Measurements from ENCODE around the gene VPS26C. TPM values are rescaled to one million over a fixed set of nuclear protein-coding genes. Genes with fewer than 3 reads are reported as not detected.
"Not testable (repeated sequence)": the region's sequence is repeated elsewhere in the genome, so short reads cannot be mapped to it uniquely, and the experiment has no call there.

VPS26C gene
- 10 to 100 TPM; 74.0 to 77.8 TPM for total RNA-seq
- 10 to 100 TPM; 60.1 to 72.7 (median 62.9) TPM for polyA plus RNA-seq
- total RNA-seq, result 51.2 to 114 (median 72.4) reads per million in 6 experiments

GRCh38 chr21:37267269-37268185 lies at the start of gene VPS26C:
Gene VPS26C (minus strand): TSS chr21:37267334. CDS start chr21:37267294, 40 bp downstream.
- peak; percentile 91 to 99 (median 98) for DNase-seq
- Mint-ChIP-seq H3K27me3 (no peaks in the 10 kb centered on the region), H3K4me1 (peaks cover 14 to 53% (median 33%) of the 10 kb centered on the region in 4 donors), H3K9me3 (no peaks in the 10 kb centered on the region), H3K27ac (peak within 1 kb of the TSS; percentile 94 to 99 (median 98)), H3K4me3 (peak within 1 kb of the TSS; percentile 91 to 99 (median 93)), H3K36me3 (peaks cover 0 to 5% (median 1%) of the 10 kb centered on the region in 3 donors)
- ATAC-seq, result peak; percentile 86
- POLR2A ChIA-PET, result interaction anchor here (0.7 to 3.7 kb wide), 15 partner anchors 9 to 296 kb away, joined by 3 to 79 read pairs (median 5); partner anchors contain the start of gene DYRK1A

- ATAC-seq, H3K4me1 Mint-ChIP-seq, POLR2A ChIA-PET, H3K27ac Mint-ChIP-seq, H3K4me3 Mint-ChIP-seq, H3K36me3 Mint-ChIP-seq, DNase-seq: not testable (repeated sequence)
- peaks cover 0 to 29% (median 13%) of the 10 kb centered on the region in 9 donors for H3K9me3 Mint-ChIP-seq
- peaks cover 0 to 12% (median 2%) of the 10 kb centered on the region in 5 donors for H3K27me3 Mint-ChIP-seq
These were observed 48.9 kb upstream of the VPS26C start for GRCh38 chr21:37316072-37316471.

DNA sequence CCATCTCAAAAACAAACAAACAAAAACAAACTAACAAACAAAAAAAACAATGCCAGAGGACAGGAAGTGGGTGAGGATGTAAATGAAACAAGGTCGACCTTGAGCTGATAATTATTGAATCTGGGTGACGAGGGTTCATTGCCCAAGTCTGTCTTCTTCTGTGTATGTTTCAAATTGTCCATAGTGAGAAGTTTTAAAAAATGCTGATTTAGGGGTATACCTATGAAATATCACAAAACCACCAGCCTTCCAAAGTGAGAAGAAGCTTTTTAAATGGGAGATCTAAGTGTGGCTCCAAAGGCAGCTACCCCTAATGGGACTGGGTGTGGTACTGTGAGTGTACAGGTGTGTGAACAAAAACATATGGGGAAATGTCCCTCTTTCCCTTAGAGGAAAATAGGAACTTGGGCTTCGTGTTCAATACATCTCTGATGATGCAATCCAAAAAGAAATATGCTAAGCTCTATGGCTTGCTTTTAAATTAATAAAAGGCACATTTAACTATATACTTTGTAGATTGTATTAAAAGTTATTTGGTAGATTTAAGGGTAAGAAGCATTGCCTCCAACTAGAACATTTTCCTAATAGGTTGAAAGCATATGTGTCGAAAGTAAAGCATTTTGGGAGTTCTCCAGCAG lies 33.1 kb upstream of the VPS26C start:
- H3K4me3 Mint-ChIP-seq, result no peak overlapping the region
- H3K4me1 Mint-ChIP-seq, result no peaks in the 10 kb centered on the region
- DNase-seq, result no peak
- no peak overlapping the region for H3K27ac Mint-ChIP-seq
- POLR2A ChIA-PET, result no interaction called here
- no peaks in the 10 kb centered on the region for H3K27me3 Mint-ChIP-seq
- H3K9me3 Mint-ChIP-seq, result no peaks in the 10 kb centered on the region
- no peak for ATAC-seq
- peaks cover 0 to 2% (median 0%) of the 10 kb centered on the region in 3 donors for H3K36me3 Mint-ChIP-seq

GRCh38 chr21:37297364-37297763 lies 30.2 kb upstream of the VPS26C start:
- peaks cover 0 to 2% (median 0%) of the 10 kb centered on the region in 3 donors for H3K36me3 Mint-ChIP-seq
- no peaks in the 10 kb centered on the region for H3K27me3 Mint-ChIP-seq
- H3K4me1 Mint-ChIP-seq, result peaks cover 0 to 5% (median 0%) of the 10 kb centered on the region in 4 donors
- POLR2A ChIA-PET, result no interaction called here
- H3K27ac Mint-ChIP-seq, result no peak overlapping the region
- ATAC-seq (no peak), DNase-seq (no peak)
- H3K9me3 Mint-ChIP-seq, result no peaks in the 10 kb centered on the region
- no peak overlapping the region for H3K4me3 Mint-ChIP-seq

GRCh38 chr21:37294679-37295078 lies 27.5 kb upstream of the VPS26C start:
- Mint-ChIP-seq H3K4me3 (no peak overlapping the region), H3K27me3 (no peaks in the 10 kb centered on the region), H3K27ac (no peak overlapping the region), H3K36me3 (no peaks in the 10 kb centered on the region), H3K9me3 (no peaks in the 10 kb centered on the region), H3K4me1 (peaks cover 0 to 5% (median 0%) of the 10 kb centered on the region in 4 donors)
- no peak for DNase-seq
- no peak for ATAC-seq
- POLR2A ChIA-PET, result no interaction called here

DNA sequence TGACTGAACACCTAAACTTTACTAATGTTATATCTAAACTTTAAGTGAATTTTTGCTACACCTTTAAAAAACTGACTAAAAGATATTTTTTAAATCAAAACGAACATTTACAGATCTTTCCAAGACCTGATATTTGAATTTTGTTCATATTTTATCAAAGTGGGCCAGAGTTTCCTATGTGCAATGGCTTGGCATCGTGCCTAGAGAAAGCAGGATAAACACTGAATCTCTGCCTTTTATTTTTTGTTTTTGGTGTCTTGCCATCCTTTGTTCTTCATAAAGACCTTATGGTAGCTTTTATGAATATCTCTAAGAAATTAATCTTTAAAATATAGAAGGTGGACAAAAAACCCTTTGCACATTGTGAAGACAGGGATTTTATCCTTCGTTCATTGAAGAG lies 25.8 kb upstream of the VPS26C start:
- Mint-ChIP-seq H3K4me3 (no peak overlapping the region), H3K9me3 (no peaks in the 10 kb centered on the region), H3K27ac (no peak overlapping the region), H3K36me3 (no peaks in the 10 kb centered on the region), H3K27me3 (no peaks in the 10 kb centered on the region), H3K4me1 (peaks cover 0 to 5% (median 0%) of the 10 kb centered on the region in 4 donors)
- POLR2A ChIA-PET, result no interaction called here
- DNase-seq, result no peak
- no peak for ATAC-seq

DNA sequence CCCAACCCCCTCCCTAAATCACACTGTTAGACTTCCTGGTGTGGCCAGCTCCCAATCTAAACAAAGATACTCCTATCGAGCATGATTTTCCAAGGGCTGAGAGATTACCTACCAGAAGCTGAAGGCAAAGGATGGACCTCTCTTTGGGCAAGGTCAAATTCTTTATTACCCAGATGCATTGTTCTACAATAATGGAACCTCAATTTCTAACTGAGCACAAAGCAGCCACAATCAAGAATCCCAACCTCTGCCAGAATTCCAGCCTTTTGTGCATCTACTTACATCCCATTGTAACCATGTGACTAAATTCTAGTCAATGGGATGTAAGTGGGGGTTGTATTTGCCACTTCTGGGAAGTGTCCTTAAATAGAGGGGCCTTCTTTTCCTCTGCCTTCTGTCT lies 24.9 kb upstream of the VPS26C start:
- no peak overlapping the region for H3K27ac Mint-ChIP-seq
- H3K4me3 Mint-ChIP-seq, result no peak overlapping the region
- no peak for ATAC-seq
- no peaks in the 10 kb centered on the region for H3K27me3 Mint-ChIP-seq
- POLR2A ChIA-PET, result no interaction called here
- H3K9me3 Mint-ChIP-seq, result no peaks in the 10 kb centered on the region
- H3K4me1 Mint-ChIP-seq, result peaks cover 0 to 5% (median 0%) of the 10 kb centered on the region in 4 donors
- no peaks in the 10 kb centered on the region for H3K36me3 Mint-ChIP-seq
- no peak for DNase-seq

- H3K36me3 Mint-ChIP-seq, H3K9me3 Mint-ChIP-seq, H3K27ac Mint-ChIP-seq, H3K4me3 Mint-ChIP-seq, H3K27me3 Mint-ChIP-seq, ATAC-seq, DNase-seq: not testable (repeated sequence)
- H3K4me1 Mint-ChIP-seq, result peaks cover 0 to 12% (median 2%) of the 10 kb centered on the region in 4 donors
- POLR2A ChIA-PET, result interaction anchor here (1.5 kb wide), 1 partner anchor 17 kb away, joined by 3 read pairs; no protein-coding TSS in a partner anchor
These were observed 16.1 kb upstream of the VPS26C start for GRCh38 chr21:37283191-37283710.

DNA sequence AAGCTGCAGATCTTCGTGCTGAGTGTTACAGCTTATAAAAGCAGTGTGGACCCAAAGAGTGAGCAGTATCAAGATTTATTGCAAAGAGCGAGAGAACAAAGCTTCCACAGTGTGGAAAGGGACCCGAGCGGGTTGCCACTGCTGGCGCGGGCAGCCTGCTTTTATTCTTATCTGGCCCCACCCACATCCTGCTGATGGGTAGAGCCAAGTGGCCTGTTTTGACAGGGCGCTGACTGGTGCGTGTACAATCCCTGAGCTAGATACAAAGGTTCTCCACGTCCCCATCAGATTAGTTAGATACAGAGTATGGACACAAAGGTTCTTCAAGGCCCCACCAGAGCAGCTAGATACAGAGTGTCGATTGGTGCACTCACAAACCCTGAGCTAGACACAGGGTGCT lies 15.5 kb upstream of the VPS26C start:
- Mint-ChIP-seq H3K27ac (peak overlapping the region; percentile 36 to 95 (median 78)), H3K4me1 (peaks cover 0 to 12% (median 2%) of the 10 kb centered on the region in 4 donors), H3K4me3 (peak overlapping the region; percentile 62 to 91 (median 82))
- not testable (repeated sequence) for H3K36me3 Mint-ChIP-seq, H3K9me3 Mint-ChIP-seq, H3K27me3 Mint-ChIP-seq
- DNase-seq (peak in 3 of 10 donors; percentile 21 to 31 (median 25)), ATAC-seq (peak in 1 of 2 donors; percentile 29)
- POLR2A ChIA-PET, result interaction anchor here (1.5 kb wide), 1 partner anchor 16 kb away, joined by 3 read pairs; no protein-coding TSS in a partner anchor

DNA sequence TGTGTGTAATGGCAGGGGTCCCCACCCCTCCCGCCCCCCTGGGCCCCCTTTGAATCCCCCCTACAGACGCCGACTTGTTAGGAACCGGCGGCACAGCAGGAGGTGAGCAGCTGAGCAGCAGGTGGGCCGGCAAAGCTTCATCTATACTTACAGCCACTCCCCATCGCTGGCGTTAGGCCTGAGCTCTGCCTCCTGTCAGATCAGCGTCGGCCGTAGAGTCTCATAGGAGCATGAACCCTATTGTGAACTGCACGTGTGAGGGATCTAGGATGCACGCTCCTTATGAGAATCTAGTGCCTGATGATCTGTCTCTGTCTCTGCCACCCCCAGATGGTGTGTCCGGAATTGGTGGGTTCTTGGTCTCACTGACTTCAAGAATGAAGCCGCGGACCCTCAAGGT lies 14.9 kb upstream of the VPS26C start:
- DNase-seq (peak in 4 of 10 donors; percentile 2 to 20 (median 12)), ATAC-seq (peak; percentile 76 to 89)
- peak overlapping the region; percentile 62 to 91 (median 82) for H3K4me3 Mint-ChIP-seq
- H3K36me3 Mint-ChIP-seq, result no peaks in the 10 kb centered on the region
- H3K9me3 Mint-ChIP-seq, result no peaks in the 10 kb centered on the region
- no peaks in the 10 kb centered on the region for H3K27me3 Mint-ChIP-seq
- peaks cover 0 to 12% (median 2%) of the 10 kb centered on the region in 4 donors for H3K4me1 Mint-ChIP-seq
- POLR2A ChIA-PET, result no interaction called here
- peak overlapping the region; percentile 36 to 95 (median 78) for H3K27ac Mint-ChIP-seq

DNA sequence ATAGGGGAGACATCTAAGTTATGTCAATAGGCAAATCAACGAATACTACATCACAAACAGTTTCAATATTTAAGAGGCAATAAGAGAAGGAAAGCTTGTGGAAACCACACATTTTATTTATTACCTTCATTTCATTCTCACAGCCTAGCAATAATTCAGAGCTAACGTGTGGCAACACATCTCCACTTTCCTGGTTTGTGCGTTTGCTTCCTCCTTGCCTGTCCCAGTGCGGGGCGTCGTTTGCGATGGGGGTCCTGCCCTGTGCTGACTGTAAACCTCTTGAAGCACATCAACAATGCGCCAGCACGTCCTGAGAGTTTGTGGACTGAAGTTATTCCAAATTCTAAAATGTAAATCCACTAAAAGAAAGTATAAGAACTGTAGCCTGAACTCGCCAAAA lies 14.4 kb upstream of the VPS26C start:
- Mint-ChIP-seq H3K27me3 (no peaks in the 10 kb centered on the region), H3K27ac (peak overlapping the region in 4 of 10 donors; percentile 0 to 88 (median 40)), H3K36me3 (no peaks in the 10 kb centered on the region), H3K9me3 (no peaks in the 10 kb centered on the region), H3K4me1 (peaks cover 0 to 12% (median 2%) of the 10 kb centered on the region in 4 donors), H3K4me3 (peak overlapping the region; percentile 1 to 91 (median 63))
- POLR2A ChIA-PET, result no interaction called here
- DNase-seq (no peak), ATAC-seq (peak in 1 of 2 donors; percentile 36)

DNA sequence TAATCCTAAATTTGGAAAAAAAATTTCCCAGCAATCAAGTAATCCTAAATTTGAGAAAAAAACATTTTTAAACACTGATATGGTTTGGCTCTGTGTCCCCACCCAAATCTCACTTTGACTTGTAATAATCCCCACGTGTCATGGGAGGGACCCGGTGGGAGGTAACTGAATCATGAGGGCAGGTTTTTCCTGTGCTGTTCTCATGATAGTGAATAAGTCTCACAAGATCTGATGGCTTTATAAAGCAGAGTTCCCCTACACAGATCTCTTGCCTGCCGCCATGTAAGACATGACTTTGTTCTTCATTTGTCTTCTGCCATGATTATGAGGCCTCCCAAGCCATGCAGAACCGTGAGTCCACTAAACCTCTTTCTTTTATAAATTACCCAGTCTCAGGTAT lies 12.1 kb upstream of the VPS26C start:
- peaks cover 0 to 12% (median 2%) of the 10 kb centered on the region in 4 donors for H3K4me1 Mint-ChIP-seq
- H3K9me3 Mint-ChIP-seq, H3K4me3 Mint-ChIP-seq, DNase-seq, H3K36me3 Mint-ChIP-seq, POLR2A ChIA-PET, H3K27ac Mint-ChIP-seq, ATAC-seq, H3K27me3 Mint-ChIP-seq: not testable (repeated sequence)

All from naive thymus-derived CD8-positive, alpha-beta T cell (primary cell).